GM23338 (cell line): ENCODE measurements around the gene SFXN1. TPM values are rescaled to one million over a fixed set of nuclear protein-coding genes. Genes with fewer than 3 reads are reported as not detected.
"Not testable (repeated sequence)": the region's sequence is repeated elsewhere in the genome, so short reads cannot be mapped to it uniquely, and the experiment has no call there.

Source experiments
- ATAC-seq: fragments of 200-7000 bp; cut with Tn5 transposase; 3 replicates; pipeline ENCODE4 v1.9.1; 2020
- DNase-seq: peaks from one replicate; pipeline ENCODE4 v3.0.0-alpha.2; 2015; ENCODE audit warnings: low spot score
- H2AFZ ChIP-seq: fragments of 200-600 bp; sonication (generic); 2 replicates; pipeline ENCODE4 v1.8.0; 2016; ENCODE audit warnings: antibody characterized with exemption, mild to moderate bottlenecking, moderate library complexity
- H3F3A ChIP-seq: fragments of 200-600 bp; sonication (generic); replicated peaks from 2 replicates; pipeline ENCODE4 v1.8.0; 2017; ENCODE audit warnings: antibody characterized with exemption, mixed run types, low read depth
- H3K27ac ChIP-seq: fragments of 200-600 bp; sonication (generic); 2 replicates; pipeline ENCODE4 v1.6.1; 2016; ENCODE audit warnings: low read depth
- H3K27me3 ChIP-seq: fragments of 200-600 bp; sonication (generic); 2 replicates; pipeline ENCODE4 v1.8.0; 2016; ENCODE audit warnings: mild to moderate bottlenecking, mixed run types, moderate library complexity; ENCODE audit not compliant: insufficient read depth
- H3K36me3 ChIP-seq: fragments of 200-600 bp; sonication (generic); 2 replicates; pipeline ENCODE4 v1.8.0; 2016; ENCODE audit warnings: mild to moderate bottlenecking; ENCODE audit not compliant: insufficient read depth
- H3K4me1 ChIP-seq: fragments of 200-600 bp; sonication (generic); 2 replicates; pipeline ENCODE4 v1.8.0; 2016; ENCODE audit warnings: mild to moderate bottlenecking, moderate library complexity; ENCODE audit not compliant: insufficient read depth
- H3K4me2 ChIP-seq: fragments of 200-600 bp; sonication (generic); 2 replicates; pipeline ENCODE4 v1.7.1; 2017; ENCODE audit warnings: mixed run types
- H3K4me3 ChIP-seq: fragments of 200-600 bp; sonication (generic); 2 replicates; pipeline ENCODE4 v1.6.1; 2016; ENCODE audit warnings: mixed run types
- H3K79me2 ChIP-seq: fragments of 200-600 bp; sonication (generic); replicated peaks from 2 replicates; pipeline ENCODE4 v1.8.0; 2017; ENCODE audit warnings: mild to moderate bottlenecking; ENCODE audit not compliant: insufficient read depth
- H3K9me2 ChIP-seq: fragments of 200-600 bp; sonication (generic); 2 replicates; pipeline ENCODE4 v1.8.0; 2017; ENCODE audit not compliant: insufficient read depth
- H4K20me1 ChIP-seq: fragments of 200-600 bp; sonication (generic); replicated peaks from 2 replicates; pipeline ENCODE4 v1.8.0; 2017; ENCODE audit warnings: mild to moderate bottlenecking; ENCODE audit not compliant: insufficient read depth
- H3K27ac Mint-ChIP-seq: 2 replicates; pipeline ENCODE4 v1.8.0; 2020; ENCODE audit warnings: inconsistent platforms, mild to moderate bottlenecking, moderate library complexity, mixed read lengths
- H3K27me3 Mint-ChIP-seq: 3 replicates; pipeline ENCODE4 v1.8.0; 2022; ENCODE audit warnings: low read depth, mild to moderate bottlenecking, moderate library complexity, mixed read lengths, inconsistent platforms; ENCODE audit not compliant: insufficient read depth, poor library complexity
- H3K36me3 Mint-ChIP-seq: 3 replicates; pipeline ENCODE4 v1.8.0; 2021; ENCODE audit warnings: low read depth, mild to moderate bottlenecking, inconsistent platforms, moderate library complexity, mixed read lengths
- H3K4me1 Mint-ChIP-seq: 3 replicates; pipeline ENCODE4 v1.8.0; 2020; ENCODE audit warnings: mild to moderate bottlenecking, inconsistent platforms, mixed read lengths
- H3K4me3 Mint-ChIP-seq: 3 replicates; pipeline ENCODE4 v1.8.0; 2021; ENCODE audit warnings: moderate library complexity, mild to moderate bottlenecking, inconsistent platforms, mixed read lengths
- H3K9me3 Mint-ChIP-seq: 3 replicates; pipeline ENCODE4 v1.8.0; 2020; ENCODE audit warnings: moderate library complexity, mild to moderate bottlenecking, inconsistent platforms, mixed read lengths
- CREB1 ChIP-seq: fragments of 250-450 bp; sonication (Bioruptor Pico); IDR thresholded peaks from 2 replicates; pipeline ENCODE4 v1.5.0; 2020; ENCODE audit warnings: low read depth, mild to moderate bottlenecking, moderate library complexity
- CTCF ChIP-seq, 2 experiments: fragments of 200-600 bp in 1 of 2; sonication (generic) in 1 of 2; conservative IDR thresholded peaks; 2 replicates each; pipeline versions ENCODE4 v1.5.1 to v1.6.1; 2016 to 2017; ENCODE audit warnings: antibody characterized with exemption in 2 of 2, low read depth in 2 of 2, mild to moderate bottlenecking in 2 of 2, moderate library complexity in 1 of 2
- ETS1 ChIP-seq: IDR thresholded peaks from 2 replicates; pipeline ENCODE4 v1.6.1; 2016; ENCODE audit warnings: antibody characterized with exemption
- EZH2 ChIP-seq: fragments of 200-600 bp; sonication (generic); IDR thresholded peaks from one replicate; pipeline ENCODE4 v1.8.0; 2017; ENCODE audit warnings: antibody characterized with exemption, mild to moderate bottlenecking, low read depth; ENCODE audit not compliant: unreplicated experiment
- EZH2phosphoT487 ChIP-seq: fragments of 200-600 bp; sonication (generic); IDR thresholded peaks from one replicate; pipeline ENCODE4 v1.8.1; 2018; ENCODE audit warnings: antibody characterized with exemption; ENCODE audit not compliant: unreplicated experiment
- JUNB ChIP-seq: IDR thresholded peaks from one replicate; pipeline ENCODE4 v1.6.1; 2016; ENCODE audit warnings: antibody characterized with exemption; ENCODE audit not compliant: unreplicated experiment
- NANOG ChIP-seq: IDR thresholded peaks from 2 replicates; pipeline ENCODE4 v1.6.1; 2016; ENCODE audit warnings: antibody characterized with exemption, borderline replicate concordance
- STAT1 ChIP-seq: IDR thresholded peaks from one replicate; pipeline ENCODE4 v1.6.1; 2016; ENCODE audit warnings: antibody characterized with exemption; ENCODE audit not compliant: unreplicated experiment
- ZNF114 ChIP-seq: fragments of 250-450 bp; sonication (Bioruptor Pico); IDR thresholded peaks from 2 replicates; pipeline ENCODE4 v1.5.0; 2020; ENCODE audit warnings: mild to moderate bottlenecking, moderate library complexity
- ZNF331 ChIP-seq: fragments of 250-450 bp; sonication (Bioruptor Pico); IDR thresholded peaks from 2 replicates; pipeline ENCODE4 v1.5.0; 2020; ENCODE audit warnings: low read depth, mild to moderate bottlenecking, moderate library complexity
- polyA plus RNA-seq: library from polyadenylated mRNA; unstranded; fragments of >200 nt; fragmentation: Nextera tagmentation; extraction: Ambion mirVana; gene quantifications from 2 replicates; pipeline ENCODE4 v1.2.1, GENCODE V29; 2016
- total RNA-seq: library from RNA; depleted of rRNA; stranded (reverse); fragments of >200 nt; shearing (Covaris generic); gene quantifications from 2 replicates; pipeline ENCODE4 v1.2.3, GENCODE V29; 2014
- TF ChIP-seq, protein P1 (sequence below): IDR thresholded peaks from one replicate; pipeline ENCODE4 v1.6.1; 2018; ENCODE audit warnings: antibody characterized with exemption; ENCODE audit not compliant: unreplicated experiment

The SFXN1 gene
- total and polyA plus RNA-seq, 2 experiments from 2014 or later = 44.0 to 97.7 TPM

- TF ChIP-seq, protein P1, sequence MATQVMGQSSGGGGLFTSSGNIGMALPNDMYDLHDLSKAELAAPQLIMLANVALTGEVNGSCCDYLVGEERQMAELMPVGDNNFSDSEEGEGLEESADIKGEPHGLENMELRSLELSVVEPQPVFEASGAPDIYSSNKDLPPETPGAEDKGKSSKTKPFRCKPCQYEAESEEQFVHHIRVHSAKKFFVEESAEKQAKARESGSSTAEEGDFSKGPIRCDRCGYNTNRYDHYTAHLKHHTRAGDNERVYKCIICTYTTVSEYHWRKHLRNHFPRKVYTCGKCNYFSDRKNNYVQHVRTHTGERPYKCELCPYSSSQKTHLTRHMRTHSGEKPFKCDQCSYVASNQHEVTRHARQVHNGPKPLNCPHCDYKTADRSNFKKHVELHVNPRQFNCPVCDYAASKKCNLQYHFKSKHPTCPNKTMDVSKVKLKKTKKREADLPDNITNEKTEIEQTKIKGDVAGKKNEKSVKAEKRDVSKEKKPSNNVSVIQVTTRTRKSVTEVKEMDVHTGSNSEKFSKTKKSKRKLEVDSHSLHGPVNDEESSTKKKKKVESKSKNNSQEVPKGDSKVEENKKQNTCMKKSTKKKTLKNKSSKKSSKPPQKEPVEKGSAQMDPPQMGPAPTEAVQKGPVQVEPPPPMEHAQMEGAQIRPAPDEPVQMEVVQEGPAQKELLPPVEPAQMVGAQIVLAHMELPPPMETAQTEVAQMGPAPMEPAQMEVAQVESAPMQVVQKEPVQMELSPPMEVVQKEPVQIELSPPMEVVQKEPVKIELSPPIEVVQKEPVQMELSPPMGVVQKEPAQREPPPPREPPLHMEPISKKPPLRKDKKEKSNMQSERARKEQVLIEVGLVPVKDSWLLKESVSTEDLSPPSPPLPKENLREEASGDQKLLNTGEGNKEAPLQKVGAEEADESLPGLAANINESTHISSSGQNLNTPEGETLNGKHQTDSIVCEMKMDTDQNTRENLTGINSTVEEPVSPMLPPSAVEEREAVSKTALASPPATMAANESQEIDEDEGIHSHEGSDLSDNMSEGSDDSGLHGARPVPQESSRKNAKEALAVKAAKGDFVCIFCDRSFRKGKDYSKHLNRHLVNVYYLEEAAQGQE = no peak
- TF ChIP-seq JUNB (no peak), ZNF114 (CRISPR knock-in tag) (no peak), STAT1 (no peak), EZH2 (no peak)
Measured at GRCh38 chr5:175501759-175502158, 23.4 kb downstream of the SFXN1 start (continued).

DNA sequence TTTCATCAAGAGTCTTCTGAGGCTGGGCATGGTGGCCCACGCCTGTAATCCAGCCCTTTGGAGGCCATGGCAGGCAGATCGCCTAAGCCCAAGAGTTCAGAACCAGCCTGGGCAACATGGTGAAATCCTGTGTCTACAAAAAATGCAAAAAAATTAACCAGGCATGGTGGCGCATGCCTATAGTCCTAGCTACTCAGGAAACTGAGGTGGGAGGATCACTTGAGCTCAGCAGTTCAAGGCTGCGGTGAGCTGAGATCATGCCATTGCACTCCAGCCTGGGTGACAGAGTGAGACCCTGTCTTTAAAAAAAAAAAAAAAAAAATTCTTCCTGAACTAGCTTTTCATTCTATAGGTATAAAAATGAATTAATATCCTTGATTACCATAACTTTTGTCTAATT is 29.3 kb downstream of the SFXN1 start:
- Histone ChIP-seq H3K79me2 (peaks cover 18% of the 10 kb centered on the region), H3K36me3 (peaks cover 33% of the 10 kb centered on the region)
- not testable (repeated sequence) for H3F3A ChIP-seq, H3K27me3 ChIP-seq, ATAC-seq, H3K4me3 Mint-ChIP-seq, H3K27ac Mint-ChIP-seq, H3K4me2 ChIP-seq, H3K9me2 ChIP-seq, H3K27me3 Mint-ChIP-seq, H2AFZ ChIP-seq, H3K4me1 ChIP-seq, H3K27ac ChIP-seq, H3K4me1 Mint-ChIP-seq, H3K4me3 ChIP-seq, H3K9me3 Mint-ChIP-seq, H4K20me1 ChIP-seq, DNase-seq
- peaks cover 60% of the 10 kb centered on the region for H3K36me3 Mint-ChIP-seq

DNA sequence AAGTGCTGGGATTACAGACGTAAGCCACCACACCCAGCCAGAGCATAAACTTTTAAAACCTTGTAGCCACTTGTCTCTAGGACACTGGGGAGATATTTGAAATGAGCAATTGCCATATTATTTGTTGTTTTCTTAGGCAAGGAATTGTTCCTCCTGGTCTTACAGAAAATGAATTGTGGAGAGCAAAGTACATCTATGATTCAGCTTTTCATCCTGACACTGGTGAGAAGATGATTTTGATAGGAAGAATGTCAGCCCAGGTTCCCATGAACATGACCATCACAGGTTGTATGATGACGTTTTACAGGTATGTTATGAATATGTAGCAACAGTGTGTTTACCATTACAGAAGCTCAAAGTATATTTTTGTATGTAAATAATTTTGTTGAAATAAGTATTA is 30.5 kb downstream of the SFXN1 start:
- Histone ChIP-seq H3K4me3 (no peak overlapping the region), H4K20me1 (peaks cover 7% of the 10 kb centered on the region; the same call in 1 of the 2 replicates), H2AFZ (no peak overlapping the region), H3K27me3 (no peaks in the 10 kb centered on the region), H3K9me2 (no peaks in the 10 kb centered on the region), H3K27ac (no peak overlapping the region), H3K4me1 (no peaks in the 10 kb centered on the region), H3K36me3 (peaks cover 42% of the 10 kb centered on the region), H3K79me2 (peaks cover 6% of the 10 kb centered on the region; the same call in 1 of the 2 replicates), H3K4me2 (no peak overlapping the region), H3F3A (no peaks in the 10 kb centered on the region)
- Mint-ChIP-seq H3K9me3 (no peaks in the 10 kb centered on the region), H3K4me1 (no peaks in the 10 kb centered on the region), H3K27me3 (no peaks in the 10 kb centered on the region), H3K4me3 (no peak overlapping the region), H3K27ac (no peak overlapping the region), H3K36me3 (peaks cover 60% of the 10 kb centered on the region)
- no peak for DNase-seq
- no peak for ATAC-seq
- TF ChIP-seq CTCF (conservative IDR thresholded peaks at IDR 0.05; ENCODE audit: low read depth in 2 of 2) = no peak
- no peak for TF ChIP-seq NANOG
- no peak for TF ChIP-seq ETS1
- TF ChIP-seq ZNF331 = no peak
- TF ChIP-seq, protein P1 = no peak
- no peak for TF ChIP-seq EZH2phosphoT487
- no peak for TF ChIP-seq JUNB
- TF ChIP-seq CREB1 (CRISPR knock-in tag) = no peak
- no peak for TF ChIP-seq STAT1
- TF ChIP-seq EZH2 = no peak
- no peak for TF ChIP-seq ZNF114 (CRISPR knock-in tag)
